Ishikawa (cell line): Measurements from ENCODE around the gene ABCC5.

Experiments
- EP300 ChIP-seq: IDR thresholded peaks from 2 replicates; pipeline ENCODE4 v1.6.1; 2012; ENCODE audit warnings: borderline replicate concordance
- REST ChIP-seq: IDR thresholded peaks from 2 replicates; pipeline ENCODE4 v1.6.1; 2012; ENCODE audit warnings: low read depth, mild to moderate bottlenecking
- TEAD4 ChIP-seq: IDR thresholded peaks from 2 replicates; pipeline ENCODE4 v1.6.1; 2012
- TF ChIP-seq, protein P1 (sequence below): IDR thresholded peaks from 2 replicates; pipeline ENCODE4 v1.6.1; 2012

- no peak for TF ChIP-seq TEAD4
- no peak for TF ChIP-seq EP300
- TF ChIP-seq, protein P1, sequence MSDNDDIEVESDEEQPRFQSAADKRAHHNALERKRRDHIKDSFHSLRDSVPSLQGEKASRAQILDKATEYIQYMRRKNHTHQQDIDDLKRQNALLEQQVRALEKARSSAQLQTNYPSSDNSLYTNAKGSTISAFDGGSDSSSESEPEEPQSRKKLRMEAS, result no peak
- TF ChIP-seq REST, result no peak
These were observed 48.9 kb downstream of the ABCC5 start for GRCh38 chr3:183968666-183969245.
